ENCODE results near the gene C9orf57.

- no peak for TF ChIP-seq CTCF (optimal IDR thresholded peaks at IDR 0.05 in 1 of 3, IDR thresholded peaks at IDR 0.05 in 1 of 3, conservative IDR thresholded peaks at IDR 0.05 in 1 of 3; ENCODE audit: extremely low read depth in 1 of 3, insufficient read depth in 2 of 3, low read length in 3 of 3)
- no peak for TF ChIP-seq EZH2 (IDR thresholded peaks at IDR 0.05; ENCODE audit: low read length)
Measured at GRCh38 chr9:72012646-72013045, 47.8 kb downstream of the C9orf57 start.
